Measurements from ENCODE around the gene KLK4.

DNA sequence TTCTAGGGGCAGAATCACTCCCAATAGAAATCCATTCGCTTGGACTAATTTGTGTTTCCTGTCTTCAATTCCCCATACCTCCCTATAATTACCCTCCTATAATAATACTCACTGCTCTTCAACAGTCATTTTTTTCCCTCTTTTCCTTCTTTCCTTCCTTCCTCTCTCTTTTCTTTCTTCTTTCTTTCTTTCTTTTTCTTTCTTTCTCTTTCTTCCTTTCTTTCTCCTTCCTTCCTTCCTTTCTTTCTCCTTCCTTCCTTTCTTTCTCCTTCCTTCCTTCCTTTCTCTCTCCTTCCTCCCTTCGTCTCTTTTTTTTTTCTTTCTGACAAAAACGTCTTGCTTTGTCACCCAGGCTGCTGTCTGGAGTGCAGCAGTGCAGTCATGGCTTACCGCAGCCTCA lies 33.6 kb upstream of the KLK4 start:
- TF ChIP-seq POLR2A (IDR thresholded peaks at IDR 0.05; ENCODE audit: low read depth, low read length): no peak
- TF ChIP-seq, protein P1, sequence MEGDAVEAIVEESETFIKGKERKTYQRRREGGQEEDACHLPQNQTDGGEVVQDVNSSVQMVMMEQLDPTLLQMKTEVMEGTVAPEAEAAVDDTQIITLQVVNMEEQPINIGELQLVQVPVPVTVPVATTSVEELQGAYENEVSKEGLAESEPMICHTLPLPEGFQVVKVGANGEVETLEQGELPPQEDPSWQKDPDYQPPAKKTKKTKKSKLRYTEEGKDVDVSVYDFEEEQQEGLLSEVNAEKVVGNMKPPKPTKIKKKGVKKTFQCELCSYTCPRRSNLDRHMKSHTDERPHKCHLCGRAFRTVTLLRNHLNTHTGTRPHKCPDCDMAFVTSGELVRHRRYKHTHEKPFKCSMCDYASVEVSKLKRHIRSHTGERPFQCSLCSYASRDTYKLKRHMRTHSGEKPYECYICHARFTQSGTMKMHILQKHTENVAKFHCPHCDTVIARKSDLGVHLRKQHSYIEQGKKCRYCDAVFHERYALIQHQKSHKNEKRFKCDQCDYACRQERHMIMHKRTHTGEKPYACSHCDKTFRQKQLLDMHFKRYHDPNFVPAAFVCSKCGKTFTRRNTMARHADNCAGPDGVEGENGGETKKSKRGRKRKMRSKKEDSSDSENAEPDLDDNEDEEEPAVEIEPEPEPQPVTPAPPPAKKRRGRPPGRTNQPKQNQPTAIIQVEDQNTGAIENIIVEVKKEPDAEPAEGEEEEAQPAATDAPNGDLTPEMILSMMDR (conservative IDR thresholded peaks at IDR 0.05; ENCODE audit: low read depth, low read length): no peak
- TF ChIP-seq, protein P2, sequence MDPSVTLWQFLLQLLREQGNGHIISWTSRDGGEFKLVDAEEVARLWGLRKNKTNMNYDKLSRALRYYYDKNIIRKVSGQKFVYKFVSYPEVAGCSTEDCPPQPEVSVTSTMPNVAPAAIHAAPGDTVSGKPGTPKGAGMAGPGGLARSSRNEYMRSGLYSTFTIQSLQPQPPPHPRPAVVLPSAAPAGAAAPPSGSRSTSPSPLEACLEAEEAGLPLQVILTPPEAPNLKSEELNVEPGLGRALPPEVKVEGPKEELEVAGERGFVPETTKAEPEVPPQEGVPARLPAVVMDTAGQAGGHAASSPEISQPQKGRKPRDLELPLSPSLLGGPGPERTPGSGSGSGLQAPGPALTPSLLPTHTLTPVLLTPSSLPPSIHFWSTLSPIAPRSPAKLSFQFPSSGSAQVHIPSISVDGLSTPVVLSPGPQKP (IDR thresholded peaks at IDR 0.05; ENCODE audit: borderline replicate concordance, low read depth, low read length): no peak
- TF ChIP-seq CEBPB (IDR thresholded peaks at IDR 0.05; ENCODE audit: low read depth, low read length): no peak
- no peak for TF ChIP-seq MXI1 (IDR thresholded peaks at IDR 0.05; ENCODE audit: borderline replicate concordance, low read depth, low read length)
- TF ChIP-seq RFX5 (IDR thresholded peaks at IDR 0.05; ENCODE audit: low read depth, low read length): no peak
- no peak for TF ChIP-seq MAZ (IDR thresholded peaks at IDR 0.05; ENCODE audit: borderline replicate concordance, low read depth, low read length)
- TF ChIP-seq MAFK (IDR thresholded peaks at IDR 0.05; ENCODE audit: low read depth, low read length): no peak
- no peak for TF ChIP-seq BHLHE40 (IDR thresholded peaks at IDR 0.05; ENCODE audit: low read depth, low read length)
- no peak for TF ChIP-seq CHD1 (IDR thresholded peaks at IDR 0.05; ENCODE audit: low read depth, low read length)
- TF ChIP-seq SMC3 (IDR thresholded peaks at IDR 0.05; ENCODE audit: low read depth, low read length): no peak
- TF ChIP-seq RCOR1 (IDR thresholded peaks at IDR 0.05; ENCODE audit: insufficient replicate concordance, low read length): no peak
- TF ChIP-seq, protein P3, sequence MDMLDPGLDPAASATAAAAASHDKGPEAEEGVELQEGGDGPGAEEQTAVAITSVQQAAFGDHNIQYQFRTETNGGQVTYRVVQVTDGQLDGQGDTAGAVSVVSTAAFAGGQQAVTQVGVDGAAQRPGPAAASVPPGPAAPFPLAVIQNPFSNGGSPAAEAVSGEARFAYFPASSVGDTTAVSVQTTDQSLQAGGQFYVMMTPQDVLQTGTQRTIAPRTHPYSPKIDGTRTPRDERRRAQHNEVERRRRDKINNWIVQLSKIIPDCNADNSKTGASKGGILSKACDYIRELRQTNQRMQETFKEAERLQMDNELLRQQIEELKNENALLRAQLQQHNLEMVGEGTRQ (IDR thresholded peaks at IDR 0.05; ENCODE audit: low read depth, low read length): no peak
- no peak for TF ChIP-seq RAD21 (IDR thresholded peaks at IDR 0.05; ENCODE audit: low read length)

All from IMR-90 (cell line).